Vagina (tissue), 2 donors: ENCODE measurements around the gene KITLG.

Source experiments
- CTCF ChIP-seq, 3 experiments: fragments of 450-650 bp in 2 of 3; fragments of 200-600 bp in 1 of 3; sonication (generic) in 1 of 3; IDR thresholded peaks; one replicate each; pipeline ENCODE4 v1.5.1; 2017 to 2019; ENCODE audit warnings: antibody characterized with exemption in 3 of 3, mild to moderate bottlenecking in 2 of 3, moderate library complexity in 2 of 3
- POLR2A ChIP-seq, 2 donors: fragments of 450-650 bp; IDR thresholded peaks; one replicate each; pipeline ENCODE4 v1.6.1; 2017; ENCODE audit warnings: antibody characterized with exemption in 2 of 2, mild to moderate bottlenecking in 2 of 2, moderate library complexity in 2 of 2
- POLR2AphosphoS5 ChIP-seq, 2 donors: sonication (generic); formaldehyde crosslinking; IDR thresholded peaks; one replicate each; pipeline ENCODE4 v1.9.0; 2017; ENCODE audit warnings: antibody characterized with exemption in 2 of 2, mild to moderate bottlenecking in 2 of 2, low read depth in 1 of 2; ENCODE audit not compliant: insufficient read depth in 1 of 2

DNA sequence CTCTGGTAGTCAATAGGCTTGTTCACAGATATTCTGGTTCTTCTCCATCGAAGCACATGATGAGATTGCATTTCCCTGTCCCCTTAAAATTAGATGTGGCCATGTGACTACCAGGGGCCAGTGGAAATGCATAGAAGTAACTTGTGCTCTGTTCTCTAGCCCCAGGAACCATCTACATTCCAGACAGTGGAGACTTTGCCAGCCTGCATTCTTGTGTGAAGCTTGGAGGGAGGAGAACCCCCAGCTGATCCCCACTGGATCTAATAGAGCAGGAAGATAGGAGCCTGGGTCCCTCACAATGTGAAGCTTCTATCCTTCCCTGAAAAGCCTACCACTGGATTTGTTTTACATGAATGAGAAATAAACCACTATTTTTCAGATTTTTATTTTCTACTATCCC lies 130.1 kb downstream of the KITLG start:
- TF ChIP-seq CTCF (IDR thresholded peaks at IDR 0.05) (no peak), POLR2AphosphoS5 (IDR thresholded peaks at IDR 0.05; ENCODE audit: insufficient read depth in 1 of 2, low read depth in 1 of 2) (no peak), POLR2A (IDR thresholded peaks at IDR 0.05) (no peak)
